ENCODE data around the gene ECT2.

Gene ECT2

GRCh38 chr3:172787019-172787418, 36.5 kb downstream of the ECT2 start:
- H4K8ac ChIP-seq (ENCODE audit: low read length), result no peak overlapping the region
- no peak overlapping the region for H3K4me3 ChIP-seq (ENCODE audit: insufficient read depth in 1 of 2, low read depth in 1 of 2, low read length in 2 of 2)
- H2AFZ ChIP-seq (ENCODE audit: low read depth, low read length), result no peak overlapping the region
- no peak overlapping the region for H3K4me2 ChIP-seq (ENCODE audit: low read length, poor library complexity, severe bottlenecking)
- no peak overlapping the region for H2BK120ac ChIP-seq (ENCODE audit: low read depth, low read length)
- DNase-seq, result no peak
- H4K91ac ChIP-seq (ENCODE audit: low read length), result no peak overlapping the region
- H3K23ac ChIP-seq (ENCODE audit: low read length in 2 of 2), result no peak overlapping the region
- H2BK15ac ChIP-seq (ENCODE audit: low read depth, poor library complexity, severe bottlenecking), result no peak overlapping the region
- no peak overlapping the region for H2AK5ac ChIP-seq (ENCODE audit: low read length, severe bottlenecking)
- no peak overlapping the region for H3K27ac ChIP-seq (ENCODE audit: low read length, poor library complexity, severe bottlenecking)
- H3K9me3 ChIP-seq (ENCODE audit: control insufficient read depth, low read length), result no peaks in the 10 kb centered on the region
- peaks cover 9 to 39% of the 10 kb centered on the region in 2 experiments for H3K36me3 ChIP-seq (ENCODE audit: control insufficient read depth in 1 of 2, insufficient read depth in 2 of 2, low read depth in 1 of 2, low read length in 2 of 2)
- H3K4me1 ChIP-seq (ENCODE audit: control insufficient read depth, insufficient read depth, low read depth, low read length), result no peaks in the 10 kb centered on the region
- no peak overlapping the region for H2BK5ac ChIP-seq (ENCODE audit: low read depth, low read length, poor library complexity, severe bottlenecking)
- 94% methylated on average over 2 of the region's 2 CpGs for WGBS
- no peak overlapping the region for H3K4ac ChIP-seq (ENCODE audit: low read depth in 1 of 2, low read length in 2 of 2)
- H3K27me3 ChIP-seq (ENCODE audit: control insufficient read depth in 1 of 2, insufficient read depth in 1 of 2, low read length in 2 of 2), result no peaks in the 10 kb centered on the region
- no peak overlapping the region for H3K18ac ChIP-seq (ENCODE audit: low read depth in 1 of 2, low read length in 2 of 2)
- no peak overlapping the region for H3K14ac ChIP-seq (ENCODE audit: low read length in 2 of 2)
- peaks cover 20% of the 10 kb centered on the region for H3K79me1 ChIP-seq (replicated peaks; ENCODE audit: low read length, poor library complexity, severe bottlenecking)
- no peak overlapping the region for H3K9ac ChIP-seq (ENCODE audit: low read length)
- H2BK12ac ChIP-seq (ENCODE audit: low read length in 2 of 2), result no peak overlapping the region

GRCh38 chr3:172787746-172788145, 37.2 kb downstream of the ECT2 start:
- no peak overlapping the region for H2BK15ac ChIP-seq (ENCODE audit: low read depth, poor library complexity, severe bottlenecking)
- H2BK5ac ChIP-seq (ENCODE audit: low read depth, low read length, poor library complexity, severe bottlenecking), result no peak overlapping the region
- no peak overlapping the region for H3K23ac ChIP-seq (ENCODE audit: low read length in 2 of 2)
- no peak overlapping the region for H2BK12ac ChIP-seq (ENCODE audit: low read length in 2 of 2)
- peak; percentile 72 for DNase-seq
- no peak overlapping the region for H3K4ac ChIP-seq (ENCODE audit: low read depth in 1 of 2, low read length in 2 of 2)
- H2AK5ac ChIP-seq (ENCODE audit: low read length, severe bottlenecking), result no peak overlapping the region
- H2BK120ac ChIP-seq (ENCODE audit: low read depth, low read length), result no peak overlapping the region
- no CpG with 5 or more reads among the region's 1 CpG for WGBS
- H4K91ac ChIP-seq (ENCODE audit: low read length), result no peak overlapping the region
- H3K4me2 ChIP-seq (ENCODE audit: low read length, poor library complexity, severe bottlenecking), result no peak overlapping the region
- no peak overlapping the region for H3K9ac ChIP-seq (ENCODE audit: low read length)
- no peak overlapping the region for H2AFZ ChIP-seq (ENCODE audit: low read depth, low read length)
- no peak overlapping the region for H3K18ac ChIP-seq (ENCODE audit: low read depth in 1 of 2, low read length in 2 of 2)
- H3K4me1 ChIP-seq (ENCODE audit: control insufficient read depth, insufficient read depth, low read depth, low read length), result no peaks in the 10 kb centered on the region
- H3K4me3 ChIP-seq (ENCODE audit: insufficient read depth in 1 of 2, low read depth in 1 of 2, low read length in 2 of 2), result no peak overlapping the region
- no peak overlapping the region for H3K14ac ChIP-seq (ENCODE audit: low read length in 2 of 2)
- H3K9me3 ChIP-seq (ENCODE audit: control insufficient read depth, low read length), result no peaks in the 10 kb centered on the region
- no peaks in the 10 kb centered on the region for H3K27me3 ChIP-seq (ENCODE audit: control insufficient read depth in 1 of 2, insufficient read depth in 1 of 2, low read length in 2 of 2)
- H3K79me1 ChIP-seq (replicated peaks; ENCODE audit: low read length, poor library complexity, severe bottlenecking), result peaks cover 23% of the 10 kb centered on the region
- peaks cover 11 to 44% of the 10 kb centered on the region in 2 experiments for H3K36me3 ChIP-seq (ENCODE audit: control insufficient read depth in 1 of 2, insufficient read depth in 2 of 2, low read depth in 1 of 2, low read length in 2 of 2)
- H4K8ac ChIP-seq (ENCODE audit: low read length), result no peak overlapping the region
- H3K27ac ChIP-seq (ENCODE audit: low read length, poor library complexity, severe bottlenecking), result no peak overlapping the region

- H3K9ac ChIP-seq (ENCODE audit: low read length), result no peak overlapping the region
- H3K4me1 ChIP-seq (ENCODE audit: control insufficient read depth, insufficient read depth, low read depth, low read length), result no peaks in the 10 kb centered on the region
- H3K9me3 ChIP-seq (ENCODE audit: control insufficient read depth, low read length), result no peaks in the 10 kb centered on the region
- no peak overlapping the region for H2BK5ac ChIP-seq (ENCODE audit: low read depth, low read length, poor library complexity, severe bottlenecking)
- H3K4me2 ChIP-seq (ENCODE audit: low read length, poor library complexity, severe bottlenecking), result no peak overlapping the region
- no peak overlapping the region for H3K14ac ChIP-seq (ENCODE audit: low read length in 2 of 2)
- no peaks in the 10 kb centered on the region for H3K27me3 ChIP-seq (ENCODE audit: control insufficient read depth in 1 of 2, insufficient read depth in 1 of 2, low read length in 2 of 2)
- H2AK5ac ChIP-seq (ENCODE audit: low read length, severe bottlenecking), result no peak overlapping the region
- H3K18ac ChIP-seq (ENCODE audit: low read depth in 1 of 2, low read length in 2 of 2), result no peak overlapping the region
- H3K4ac ChIP-seq (ENCODE audit: low read depth in 1 of 2, low read length in 2 of 2), result no peak overlapping the region
- H2BK120ac ChIP-seq (ENCODE audit: low read depth, low read length), result no peak overlapping the region
- H3K79me1 ChIP-seq (replicated peaks; ENCODE audit: low read length, poor library complexity, severe bottlenecking), result peaks cover 19% of the 10 kb centered on the region
- no peak overlapping the region for H2AFZ ChIP-seq (ENCODE audit: low read depth, low read length)
- no peak for DNase-seq
- no peak overlapping the region for H3K4me3 ChIP-seq (ENCODE audit: insufficient read depth in 1 of 2, low read depth in 1 of 2, low read length in 2 of 2)
- no peak overlapping the region for H3K23ac ChIP-seq (ENCODE audit: low read length in 2 of 2)
- H4K8ac ChIP-seq (ENCODE audit: low read length), result no peak overlapping the region
- peaks cover 3% of the 10 kb centered on the region in 2 experiments for H3K36me3 ChIP-seq (ENCODE audit: control insufficient read depth in 1 of 2, insufficient read depth in 2 of 2, low read depth in 1 of 2, low read length in 2 of 2)
- no peak overlapping the region for H2BK15ac ChIP-seq (ENCODE audit: low read depth, poor library complexity, severe bottlenecking)
- no peak overlapping the region for H4K91ac ChIP-seq (ENCODE audit: low read length)
- WGBS, result 100% methylated on average over 1 of the region's 1 CpG
- no peak overlapping the region for H3K27ac ChIP-seq (ENCODE audit: low read length, poor library complexity, severe bottlenecking)
- no peak overlapping the region for H2BK12ac ChIP-seq (ENCODE audit: low read length in 2 of 2)
Measured at GRCh38 chr3:172799246-172799645, 48.7 kb downstream of the ECT2 start.

GRCh38 chr3:172800156-172800555, 49.6 kb downstream of the ECT2 start:
- no peak overlapping the region for H3K4me3 ChIP-seq (ENCODE audit: insufficient read depth in 1 of 2, low read depth in 1 of 2, low read length in 2 of 2)
- H2BK15ac ChIP-seq (ENCODE audit: low read depth, poor library complexity, severe bottlenecking), result no peak overlapping the region
- H2BK120ac ChIP-seq (ENCODE audit: low read depth, low read length), result no peak overlapping the region
- no peak overlapping the region for H2BK12ac ChIP-seq (ENCODE audit: low read length in 2 of 2)
- no peak for DNase-seq
- H3K4me1 ChIP-seq (ENCODE audit: control insufficient read depth, insufficient read depth, low read depth, low read length), result no peaks in the 10 kb centered on the region
- H3K9me3 ChIP-seq (ENCODE audit: control insufficient read depth, low read length), result no peaks in the 10 kb centered on the region
- H3K18ac ChIP-seq (ENCODE audit: low read depth in 1 of 2, low read length in 2 of 2), result no peak overlapping the region
- H3K27me3 ChIP-seq (ENCODE audit: control insufficient read depth in 1 of 2, insufficient read depth in 1 of 2, low read length in 2 of 2), result no peaks in the 10 kb centered on the region
- no peak overlapping the region for H3K9ac ChIP-seq (ENCODE audit: low read length)
- no peak overlapping the region for H3K14ac ChIP-seq (ENCODE audit: low read length in 2 of 2)
- no peak overlapping the region for H3K4ac ChIP-seq (ENCODE audit: low read depth in 1 of 2, low read length in 2 of 2)
- 100% methylated on average over 2 of the region's 2 CpGs for WGBS
- no peak overlapping the region for H4K8ac ChIP-seq (ENCODE audit: low read length)
- no peak overlapping the region for H2BK5ac ChIP-seq (ENCODE audit: low read depth, low read length, poor library complexity, severe bottlenecking)
- H2AK5ac ChIP-seq (ENCODE audit: low read length, severe bottlenecking), result no peak overlapping the region
- no peak overlapping the region for H3K4me2 ChIP-seq (ENCODE audit: low read length, poor library complexity, severe bottlenecking)
- H3K36me3 ChIP-seq (ENCODE audit: control insufficient read depth in 1 of 2, insufficient read depth in 2 of 2, low read depth in 1 of 2, low read length in 2 of 2), result peaks cover 3 to 5% of the 10 kb centered on the region in 2 experiments
- H2AFZ ChIP-seq (ENCODE audit: low read depth, low read length), result no peak overlapping the region
- H4K91ac ChIP-seq (ENCODE audit: low read length), result no peak overlapping the region
- H3K27ac ChIP-seq (ENCODE audit: low read length, poor library complexity, severe bottlenecking), result no peak overlapping the region
- H3K23ac ChIP-seq (ENCODE audit: low read length in 2 of 2), result no peak overlapping the region
- peaks cover 16% of the 10 kb centered on the region for H3K79me1 ChIP-seq (replicated peaks; ENCODE audit: low read length, poor library complexity, severe bottlenecking)
